ENCODE results near the gene CAPN7.

CAPN7 gene

DNA sequence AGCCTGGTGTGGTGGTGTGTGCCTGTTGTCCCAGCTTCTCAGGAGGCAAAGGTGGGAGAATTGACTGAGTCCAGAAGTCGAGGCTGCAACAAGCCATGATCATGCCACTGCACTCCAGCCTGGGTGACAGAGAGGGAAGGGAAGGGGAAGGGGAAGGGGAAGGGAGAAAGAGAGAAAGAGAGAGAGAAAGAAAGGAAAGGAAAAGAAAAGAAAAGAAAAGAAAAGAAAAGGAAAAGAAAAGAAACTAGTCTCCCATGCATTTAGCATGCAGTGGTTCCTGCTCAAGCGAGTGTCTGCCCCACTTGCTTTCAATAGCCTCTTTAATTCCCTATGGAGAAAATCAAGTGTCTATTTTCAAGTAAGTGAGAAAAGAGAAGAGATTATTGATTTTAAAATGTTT, 20.6 kb upstream of the CAPN7 start:
- TF ChIP-seq GATA2 (IDR thresholded peaks at IDR 0.05; ENCODE audit: low read depth, low read length), result no peak
- no peak for TF ChIP-seq GATA3 (IDR thresholded peaks at IDR 0.05; ENCODE audit: low read depth, low read length)

DNA sequence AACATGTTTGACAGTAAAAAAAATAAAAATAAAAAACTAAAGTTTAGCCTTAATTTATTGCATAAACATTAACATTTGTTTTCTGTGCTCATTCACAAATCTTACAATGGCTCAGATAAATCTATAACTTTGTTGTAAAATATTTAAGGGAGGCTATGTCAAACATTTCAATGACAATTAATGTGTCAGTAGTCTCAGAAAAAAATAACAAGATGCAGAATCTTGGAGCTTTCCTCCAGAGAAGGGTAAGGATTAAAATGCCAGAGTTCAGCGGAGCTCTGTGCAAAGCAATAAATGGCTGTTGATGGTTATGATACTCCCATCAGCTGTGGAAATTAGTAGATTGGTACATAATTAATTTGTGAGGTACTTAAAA, 20.0 kb upstream of the CAPN7 start:
- TF ChIP-seq GATA2 (IDR thresholded peaks at IDR 0.05; ENCODE audit: low read depth, low read length), result no peak
- no peak for TF ChIP-seq GATA3 (IDR thresholded peaks at IDR 0.05; ENCODE audit: low read depth, low read length)

DNA sequence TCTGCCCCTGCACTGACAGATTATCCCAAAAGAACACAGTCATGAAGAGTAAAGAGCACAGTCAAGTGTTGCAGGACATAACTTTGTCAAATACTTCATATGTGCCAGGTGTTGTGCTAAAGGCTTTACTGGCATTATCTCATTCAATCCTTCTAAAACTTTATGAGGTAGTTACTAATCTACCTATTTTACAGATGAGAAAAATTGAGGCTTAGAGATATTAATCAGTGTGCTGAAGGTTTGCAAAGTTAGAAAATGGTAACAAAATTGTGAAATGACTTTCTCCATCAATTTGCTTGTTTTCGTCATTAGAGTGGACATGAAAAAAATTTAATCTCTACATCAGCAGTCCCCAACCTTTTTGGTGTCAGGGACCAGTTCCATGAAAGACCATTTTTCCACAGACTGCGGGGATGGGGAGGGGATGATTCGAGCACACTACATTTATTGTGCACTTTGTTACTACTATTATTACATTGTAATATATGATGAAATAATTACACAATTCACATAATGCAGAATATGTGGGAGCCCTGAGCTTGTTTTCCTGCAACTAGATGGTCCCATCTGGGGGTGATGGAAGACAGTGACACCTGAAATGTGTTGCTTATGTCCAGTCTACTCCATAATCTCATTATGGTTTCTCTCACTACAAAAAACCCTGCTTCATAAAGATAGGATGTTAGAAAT, 8.6 kb upstream of the CAPN7 start:
- TF ChIP-seq GATA3 (IDR thresholded peaks at IDR 0.05; ENCODE audit: low read depth, low read length), result no peak
- TF ChIP-seq GATA2 (IDR thresholded peaks at IDR 0.05; ENCODE audit: low read depth, low read length), result no peak

DNA sequence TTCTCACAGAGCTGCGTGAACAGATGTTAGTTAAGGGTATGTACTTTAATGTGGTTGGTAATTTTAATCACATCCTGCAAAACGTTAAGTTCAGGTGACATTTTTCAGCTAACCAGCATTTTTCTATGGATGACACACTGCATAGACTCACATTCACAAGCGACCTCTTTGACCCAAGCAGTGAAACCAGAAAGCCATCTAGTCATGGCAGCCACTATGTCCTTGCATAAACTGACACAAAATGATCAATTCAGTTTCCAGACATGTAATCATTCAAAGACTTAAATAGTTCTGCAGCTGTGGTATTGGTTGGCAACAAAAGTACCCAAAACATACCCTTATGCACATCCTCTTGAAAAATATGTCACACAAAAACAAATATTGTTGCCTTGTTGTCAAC, 7.4 kb upstream of the CAPN7 start:
- TF ChIP-seq GATA3 (IDR thresholded peaks at IDR 0.05; ENCODE audit: low read depth, low read length) (no peak), GATA2 (IDR thresholded peaks at IDR 0.05; ENCODE audit: low read depth, low read length) (no peak)

DNA sequence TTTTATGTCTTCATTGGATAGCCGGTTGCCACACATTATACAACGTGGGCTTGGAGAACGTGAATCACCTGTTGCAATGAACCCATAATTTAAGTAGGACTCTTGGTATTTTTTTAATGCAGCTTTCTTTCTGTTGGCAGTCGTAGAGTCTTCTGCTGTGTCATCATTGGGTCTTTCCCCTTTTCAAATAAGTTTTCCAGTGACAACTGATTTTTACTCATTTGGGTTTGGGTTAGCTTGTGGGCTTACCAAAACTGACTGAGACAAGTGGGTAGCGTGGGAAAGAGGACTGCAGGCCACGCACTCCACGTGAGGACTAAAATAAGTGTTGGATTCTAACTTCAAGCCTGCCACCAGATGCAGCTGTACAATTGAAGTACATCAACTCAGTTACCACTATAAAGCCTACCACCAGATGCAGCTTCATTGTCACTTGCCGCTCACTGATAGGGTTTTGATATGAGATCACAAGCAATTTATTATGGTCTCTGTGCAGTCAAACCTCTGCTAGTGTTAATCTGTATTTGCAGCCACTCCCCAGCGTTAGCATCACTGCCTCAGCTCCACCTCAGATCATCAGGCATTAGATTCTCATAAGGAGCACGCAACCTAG, 6.4 kb upstream of the CAPN7 start:
- no peak for TF ChIP-seq GATA3 (IDR thresholded peaks at IDR 0.05; ENCODE audit: low read depth, low read length)
- TF ChIP-seq GATA2 (IDR thresholded peaks at IDR 0.05; ENCODE audit: low read depth, low read length), result no peak

DNA sequence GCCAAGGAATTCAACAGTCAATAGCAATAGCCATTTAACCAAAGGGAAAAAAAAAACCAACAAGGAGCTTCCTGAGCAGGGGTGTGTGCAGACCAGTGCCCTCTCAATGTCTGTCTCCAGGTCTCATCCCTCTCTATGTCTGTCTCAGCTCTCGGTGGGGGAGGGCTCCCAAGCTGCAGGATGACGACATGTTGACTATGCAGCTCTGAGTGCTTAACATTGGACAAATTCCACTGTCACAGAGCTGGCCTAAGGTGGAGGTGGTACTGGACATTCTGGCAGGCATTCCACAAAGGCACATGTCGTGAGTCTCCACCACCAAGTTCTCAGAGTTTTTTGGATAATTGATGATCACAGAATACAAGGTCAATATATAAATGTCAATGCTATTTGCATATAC, 2.0 kb upstream of the CAPN7 start:
- TF ChIP-seq GATA2 (IDR thresholded peaks at IDR 0.05; ENCODE audit: low read depth, low read length), result no peak
- TF ChIP-seq GATA3 (IDR thresholded peaks at IDR 0.05; ENCODE audit: low read depth, low read length), result no peak

DNA sequence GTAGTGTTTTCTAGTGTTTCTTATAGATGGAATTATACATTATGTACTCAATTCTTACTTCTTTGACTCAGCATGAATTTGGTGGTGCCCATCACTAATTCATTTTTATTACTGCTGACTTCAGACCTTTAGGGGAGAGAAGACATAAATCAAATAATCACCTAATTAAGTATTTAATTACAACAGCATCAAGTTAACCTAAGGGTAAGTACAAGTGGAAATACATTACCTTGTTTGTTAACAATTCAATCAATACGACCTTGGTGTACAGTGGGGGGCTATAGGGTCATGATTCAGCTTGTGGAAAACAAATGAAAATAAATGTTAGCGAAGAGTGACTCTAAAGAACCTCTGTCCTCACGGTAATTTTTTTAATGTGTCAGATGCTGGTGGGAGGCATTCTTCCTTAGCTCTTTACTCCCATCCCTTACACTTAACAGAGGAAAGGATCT, 538 bp upstream of the CAPN7 start:
- TF ChIP-seq GATA2 (IDR thresholded peaks at IDR 0.05; ENCODE audit: low read depth, low read length) (no peak), GATA3 (IDR thresholded peaks at IDR 0.05; ENCODE audit: low read depth, low read length) (no peak)

DNA sequence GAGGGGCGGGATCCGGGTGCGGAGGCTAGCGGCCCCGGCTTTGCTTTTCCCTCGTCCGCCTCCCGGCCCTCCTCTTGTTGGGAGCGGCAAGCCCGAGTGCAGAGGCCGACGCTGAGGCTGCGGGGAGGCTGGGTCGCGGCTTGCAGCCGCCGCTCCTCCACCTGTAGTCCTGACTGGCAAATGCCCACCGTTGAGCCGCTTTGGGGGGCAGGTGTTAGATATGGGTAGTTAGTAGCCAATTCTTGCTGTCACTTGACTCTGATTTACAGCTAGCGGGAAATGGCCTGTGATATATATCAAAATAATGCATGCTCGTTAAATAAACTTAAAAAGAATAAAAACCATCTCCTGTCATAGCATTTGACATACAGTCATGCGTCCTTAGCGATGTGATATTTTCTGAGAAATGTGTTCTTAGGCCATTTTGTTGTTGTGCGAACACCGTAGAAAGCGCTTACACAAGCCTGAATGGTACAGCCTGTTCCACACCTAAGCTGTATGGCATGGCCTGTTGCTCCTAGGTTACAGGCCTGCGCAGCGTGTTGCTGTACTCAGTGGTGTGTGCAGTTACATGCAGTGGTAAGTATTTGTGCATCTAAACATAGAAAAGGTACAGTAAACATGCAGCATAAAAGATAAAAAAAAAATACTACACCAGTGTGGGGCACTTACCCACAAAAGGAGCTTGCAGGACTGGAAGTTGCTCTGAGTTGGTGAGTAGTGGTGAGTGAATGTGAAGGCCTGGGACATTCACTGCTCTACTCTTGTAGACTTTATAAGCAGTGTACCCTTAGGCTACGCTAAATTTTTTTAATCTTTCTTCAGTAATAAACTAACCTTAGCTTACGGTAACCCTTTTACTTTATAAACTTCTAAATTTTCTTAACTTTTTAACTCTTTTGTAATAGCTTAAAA, 873 bp downstream of the CAPN7 start:
- TF ChIP-seq GATA3 (IDR thresholded peaks at IDR 0.05; ENCODE audit: low read depth, low read length) (no peak), GATA2 (IDR thresholded peaks at IDR 0.05; ENCODE audit: low read depth, low read length) (no peak)

DNA sequence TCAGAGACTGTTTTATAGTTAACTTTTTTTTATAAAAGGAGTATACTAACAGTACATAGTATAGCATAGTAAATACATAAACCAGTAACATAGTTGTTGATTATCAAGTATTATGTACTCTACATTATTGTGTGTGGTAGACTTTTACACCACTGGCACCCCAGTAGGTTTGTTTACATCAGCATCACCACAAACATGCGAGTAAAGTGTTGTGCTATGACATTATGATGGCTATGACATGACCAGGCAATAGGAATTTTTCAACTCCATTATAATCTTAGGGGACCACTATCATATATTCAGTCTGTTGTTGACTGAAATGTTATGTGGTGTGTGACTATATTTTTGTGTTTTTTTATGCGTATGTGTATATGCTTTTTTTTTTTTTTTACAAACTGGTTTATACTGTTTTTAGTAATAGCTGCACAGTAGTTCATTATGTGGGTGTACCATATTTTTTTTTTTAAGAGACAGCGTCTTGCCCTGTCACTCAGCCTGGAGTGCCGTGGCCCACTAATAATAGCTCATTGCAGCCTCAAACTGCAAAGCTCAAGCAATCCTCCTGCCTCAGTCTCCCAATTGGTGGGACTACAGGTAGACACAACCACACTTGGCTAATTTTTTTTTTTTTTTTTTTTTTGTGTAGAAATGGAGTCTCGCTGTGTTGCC, 1.9 kb downstream of the CAPN7 start:
- no peak for TF ChIP-seq GATA3 (IDR thresholded peaks at IDR 0.05; ENCODE audit: low read depth, low read length)

DNA sequence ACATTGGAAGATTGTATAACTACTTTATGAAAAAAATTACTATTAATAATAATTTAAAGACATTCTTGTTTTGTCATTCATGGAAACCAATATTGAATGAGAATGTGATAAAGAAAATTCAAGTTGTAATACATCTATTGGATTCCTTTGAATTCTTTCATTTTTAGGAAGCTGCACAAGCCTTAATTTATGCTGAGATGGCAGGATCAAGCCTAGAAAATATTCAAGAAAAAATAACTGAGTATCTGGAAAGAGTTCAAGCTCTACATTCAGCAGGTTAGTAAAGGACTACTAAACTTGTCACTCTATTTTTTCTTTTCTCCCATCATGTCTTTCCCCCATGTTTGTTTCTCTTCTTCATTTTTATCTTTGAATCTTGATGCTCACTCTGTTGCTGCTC, 5.9 kb downstream of the CAPN7 start:
- TF ChIP-seq GATA3 (IDR thresholded peaks at IDR 0.05; ENCODE audit: low read depth, low read length), result no peak
- no peak for TF ChIP-seq GATA2 (IDR thresholded peaks at IDR 0.05; ENCODE audit: low read depth, low read length)

DNA sequence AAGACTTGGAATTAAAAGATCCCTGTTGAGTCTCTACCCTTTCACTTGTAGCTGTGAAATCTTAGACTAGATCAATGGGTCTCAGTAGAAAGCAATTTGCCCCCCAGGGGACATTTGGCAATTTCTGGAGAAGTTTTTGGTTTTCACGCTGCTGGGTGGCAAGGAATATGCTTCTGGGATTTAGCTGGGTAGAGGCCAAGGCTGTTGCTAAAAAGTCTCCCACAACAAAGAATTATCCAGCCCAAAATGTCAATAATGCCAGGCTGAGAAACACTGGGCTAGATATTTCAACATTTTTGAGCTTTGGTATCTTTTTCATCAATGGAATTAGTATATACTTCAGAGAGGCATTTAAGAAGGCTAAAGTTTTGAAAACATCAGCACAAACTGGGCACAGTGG, 8.7 kb downstream of the CAPN7 start:
- TF ChIP-seq GATA2 (IDR thresholded peaks at IDR 0.05; ENCODE audit: low read depth, low read length) (no peak), GATA3 (IDR thresholded peaks at IDR 0.05; ENCODE audit: low read depth, low read length) (no peak)

DNA sequence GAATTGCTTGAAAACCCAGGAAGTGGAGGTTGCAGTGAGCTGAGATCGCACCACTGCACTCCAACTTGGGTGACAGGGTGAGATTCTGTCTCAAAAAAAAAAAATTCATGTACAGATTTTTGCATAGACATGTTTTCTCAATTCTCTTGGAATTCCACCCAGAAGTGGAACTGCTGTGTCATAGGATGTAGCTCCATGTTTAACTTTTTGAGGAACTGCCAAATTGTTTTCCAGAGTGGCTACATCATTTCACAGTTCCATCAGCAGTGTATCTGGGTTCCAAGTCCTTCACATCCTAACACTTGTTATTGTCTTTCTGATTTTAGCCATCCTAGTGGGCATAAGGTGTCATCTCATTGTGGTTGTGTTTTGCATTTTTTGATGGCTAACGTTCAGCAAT, 9.9 kb downstream of the CAPN7 start:
- TF ChIP-seq GATA3 (IDR thresholded peaks at IDR 0.05; ENCODE audit: low read depth, low read length) (no peak), GATA2 (IDR thresholded peaks at IDR 0.05; ENCODE audit: low read depth, low read length) (no peak)

DNA sequence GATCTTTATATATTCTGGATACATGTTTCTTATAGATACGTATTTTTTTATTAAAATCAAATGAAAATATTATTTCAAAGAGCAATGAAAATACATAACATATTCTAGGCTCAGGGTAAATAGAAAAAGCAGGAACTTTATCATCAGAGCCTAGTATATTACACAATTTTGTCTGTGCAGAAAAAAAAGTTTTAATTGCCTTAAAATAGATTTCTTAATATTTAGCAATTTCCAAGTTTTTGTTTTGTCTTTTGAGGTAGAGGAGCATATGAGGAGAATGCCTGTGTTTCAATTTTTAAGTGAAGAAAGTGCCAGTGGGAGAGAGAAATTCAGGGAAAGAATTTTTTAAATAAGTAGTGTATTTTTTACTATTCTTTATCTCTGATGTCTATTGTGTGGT, 10.5 kb downstream of the CAPN7 start:
- TF ChIP-seq GATA3 (IDR thresholded peaks at IDR 0.05; ENCODE audit: low read depth, low read length) (no peak), GATA2 (IDR thresholded peaks at IDR 0.05; ENCODE audit: low read depth, low read length) (no peak)

DNA sequence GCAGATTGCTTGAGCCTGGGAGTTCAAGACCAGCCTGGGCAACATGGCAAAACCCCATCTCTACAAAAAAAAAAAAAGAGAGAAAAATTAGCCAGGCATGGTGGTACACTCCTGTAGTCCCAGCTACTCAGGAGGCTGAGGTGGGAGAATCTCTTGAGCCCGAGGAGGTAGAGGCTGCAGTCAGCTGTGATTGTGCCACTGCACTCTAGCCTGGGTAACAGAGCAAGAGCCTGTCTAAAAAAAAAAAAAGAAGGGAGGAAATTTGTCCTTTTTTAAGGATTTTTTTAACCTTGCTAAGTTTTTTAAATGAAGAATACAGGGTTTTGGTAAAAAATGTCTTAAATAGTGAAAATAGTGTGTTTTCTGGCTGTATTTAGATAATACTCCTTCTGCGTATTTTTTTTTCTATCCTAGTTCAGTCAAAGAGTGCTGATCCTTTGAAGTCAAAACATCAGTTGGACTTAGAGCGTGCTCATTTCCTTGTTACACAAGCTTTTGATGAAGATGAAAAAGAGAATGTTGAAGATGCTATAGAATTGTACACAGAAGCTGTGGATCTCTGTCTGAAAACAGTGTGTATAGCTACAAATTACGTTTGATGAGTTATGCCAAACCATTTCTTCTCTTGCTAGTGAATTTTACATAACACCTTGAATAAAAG, 11.1 kb downstream of the CAPN7 start:
- no peak for TF ChIP-seq GATA3 (IDR thresholded peaks at IDR 0.05; ENCODE audit: low read depth, low read length)
- TF ChIP-seq GATA2 (IDR thresholded peaks at IDR 0.05; ENCODE audit: low read depth, low read length), result no peak

Data from SH-SY5Y (cell line).